ENCODE results near the gene RBMS3. TPM values are rescaled to one million over a fixed set of nuclear protein-coding genes. Genes with fewer than 3 reads are reported as not detected.

RBMS3 gene
- total RNA-seq, 4 donors from 2014 or later = 7.3 to 21.8 (median 12.8) TPM

DNA sequence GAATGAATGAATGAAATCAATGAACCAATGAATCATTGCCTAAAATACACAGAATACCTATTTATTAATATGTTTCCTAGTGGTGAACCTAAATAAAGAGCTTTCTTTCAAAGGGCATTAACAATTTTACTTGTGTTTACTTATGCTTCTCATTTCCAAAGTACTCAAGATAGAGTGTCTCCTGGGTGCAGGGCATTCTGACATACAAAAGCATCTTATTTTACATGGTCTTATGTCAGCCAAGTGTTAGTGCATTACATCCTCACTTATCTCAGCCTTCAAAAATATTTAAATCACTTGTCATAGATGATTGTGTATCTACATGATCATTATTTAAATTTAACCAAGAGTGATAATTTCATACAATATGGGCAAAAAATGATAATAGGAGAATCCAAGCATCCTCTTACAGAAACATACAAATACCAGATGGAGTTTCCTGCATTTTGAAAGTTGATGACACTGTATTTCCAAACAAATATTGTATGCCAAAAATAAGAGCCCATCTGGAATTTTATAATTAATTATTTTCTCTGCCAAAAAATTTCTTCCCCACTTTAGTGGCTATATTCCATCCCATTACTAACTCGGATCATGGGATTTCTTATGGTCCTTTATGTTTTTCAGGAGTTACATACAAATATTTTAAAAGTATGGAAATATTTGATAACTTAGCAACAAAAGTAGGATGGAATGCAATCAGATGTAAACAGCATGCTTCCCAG, 279.0 kb downstream of the RBMS3 start:
- H3K4me3 ChIP-seq (ENCODE audit: low read depth, poor library complexity, severe bottlenecking) = no peak overlapping the region
- no peak for DNase-seq (ENCODE audit: low spot score in 2 of 2)
- WGBS, 2 donors = 58 to 65% methylated on average over 1 of the region's 1 CpG
- TF ChIP-seq POLR2A (IDR thresholded peaks at IDR 0.05) = no peak
- TF ChIP-seq, protein P1, sequence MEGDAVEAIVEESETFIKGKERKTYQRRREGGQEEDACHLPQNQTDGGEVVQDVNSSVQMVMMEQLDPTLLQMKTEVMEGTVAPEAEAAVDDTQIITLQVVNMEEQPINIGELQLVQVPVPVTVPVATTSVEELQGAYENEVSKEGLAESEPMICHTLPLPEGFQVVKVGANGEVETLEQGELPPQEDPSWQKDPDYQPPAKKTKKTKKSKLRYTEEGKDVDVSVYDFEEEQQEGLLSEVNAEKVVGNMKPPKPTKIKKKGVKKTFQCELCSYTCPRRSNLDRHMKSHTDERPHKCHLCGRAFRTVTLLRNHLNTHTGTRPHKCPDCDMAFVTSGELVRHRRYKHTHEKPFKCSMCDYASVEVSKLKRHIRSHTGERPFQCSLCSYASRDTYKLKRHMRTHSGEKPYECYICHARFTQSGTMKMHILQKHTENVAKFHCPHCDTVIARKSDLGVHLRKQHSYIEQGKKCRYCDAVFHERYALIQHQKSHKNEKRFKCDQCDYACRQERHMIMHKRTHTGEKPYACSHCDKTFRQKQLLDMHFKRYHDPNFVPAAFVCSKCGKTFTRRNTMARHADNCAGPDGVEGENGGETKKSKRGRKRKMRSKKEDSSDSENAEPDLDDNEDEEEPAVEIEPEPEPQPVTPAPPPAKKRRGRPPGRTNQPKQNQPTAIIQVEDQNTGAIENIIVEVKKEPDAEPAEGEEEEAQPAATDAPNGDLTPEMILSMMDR (IDR thresholded peaks at IDR 0.05) = no peak
- intact Hi-C loops (cut with DNase I; ENCODE audit: low total_unique reads) = no loop called here

DNA sequence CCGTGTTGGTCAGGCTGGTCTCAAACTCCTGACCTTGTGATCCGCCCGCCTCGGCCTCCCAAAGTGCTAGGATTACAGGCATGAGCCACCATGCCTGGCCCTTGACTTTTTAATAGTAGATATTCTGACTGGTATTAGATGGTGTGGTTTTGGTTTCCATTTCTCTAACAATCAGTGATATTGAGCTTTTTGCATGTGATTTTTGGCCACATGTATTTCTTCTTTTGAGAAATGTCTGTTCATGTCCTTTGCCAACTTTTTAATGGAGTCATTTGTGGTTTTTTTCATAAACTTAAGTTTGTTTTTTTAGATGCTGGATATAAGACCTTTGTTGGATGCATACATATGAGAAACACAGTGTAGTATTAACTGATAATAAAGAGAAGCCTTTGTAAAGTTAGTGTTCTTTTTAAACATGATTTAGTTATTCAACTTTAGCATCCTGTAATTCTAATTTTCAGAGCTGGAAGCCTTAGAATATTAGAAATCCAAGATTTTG, 280.8 kb downstream of the RBMS3 start:
- DNase-seq (ENCODE audit: low spot score in 2 of 2) = no peak
- H3K4me3 ChIP-seq (ENCODE audit: low read depth, poor library complexity, severe bottlenecking) = no peak overlapping the region
- intact Hi-C loops (cut with DNase I; ENCODE audit: low total_unique reads) = no loop called here
- WGBS, 2 donors = 84 to 90% methylated on average over 4 of the region's 4 CpGs
- no peak for TF ChIP-seq POLR2A (IDR thresholded peaks at IDR 0.05)
- TF ChIP-seq, protein P1 (IDR thresholded peaks at IDR 0.05) = no peak

DNA sequence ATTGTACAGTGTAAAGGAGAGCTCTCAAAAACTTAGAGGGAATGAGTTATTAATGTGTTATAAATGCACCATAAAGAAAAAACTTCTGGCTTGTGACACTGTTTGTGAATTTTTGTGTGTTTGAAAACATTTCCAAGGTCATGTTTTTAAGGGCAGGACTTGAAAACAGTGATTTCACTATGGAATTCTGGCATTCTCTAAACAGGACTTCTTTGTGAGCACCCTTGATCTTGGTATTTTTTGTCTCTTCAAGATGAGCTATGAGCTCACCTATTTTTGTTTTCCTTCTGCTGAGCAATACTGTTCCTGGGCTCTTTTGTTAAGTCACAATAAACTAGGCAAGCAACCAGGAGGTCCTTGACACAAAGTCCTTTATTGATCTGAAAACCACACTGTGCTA, 284.4 kb downstream of the RBMS3 start:
- intact Hi-C loops (cut with DNase I; ENCODE audit: low total_unique reads) = no loop called here
- no peak for DNase-seq (ENCODE audit: low spot score in 2 of 2)
- no peak overlapping the region for H3K4me3 ChIP-seq (ENCODE audit: low read depth, poor library complexity, severe bottlenecking)
- no peak for TF ChIP-seq POLR2A (IDR thresholded peaks at IDR 0.05)
- TF ChIP-seq, protein P1 (IDR thresholded peaks at IDR 0.05) = no peak

DNA sequence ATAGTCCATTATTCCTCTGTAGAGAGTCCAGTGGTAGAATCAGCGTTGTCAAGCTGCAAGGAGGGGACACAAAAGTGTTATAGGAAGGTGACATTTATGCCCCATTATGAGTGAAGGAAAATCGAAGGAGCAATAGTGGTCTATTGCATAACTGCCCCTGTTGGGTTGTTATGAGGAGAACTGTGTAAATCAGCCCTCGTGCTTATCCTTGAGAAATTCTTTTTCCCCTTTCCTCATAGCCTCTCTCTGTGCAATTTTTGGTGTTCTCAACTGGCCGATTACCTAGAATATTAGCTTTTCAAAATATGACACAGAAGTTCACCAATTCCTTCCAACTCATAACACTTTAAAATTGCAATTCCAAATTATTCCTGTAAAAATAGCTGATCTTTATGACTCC, 286.6 kb downstream of the RBMS3 start:
- DNase-seq (ENCODE audit: low spot score in 2 of 2) = no peak
- WGBS, 2 donors = 81 to 83% methylated on average over 4 of the region's 4 CpGs
- intact Hi-C loops (cut with DNase I; ENCODE audit: low total_unique reads) = no loop called here
- H3K4me3 ChIP-seq (ENCODE audit: low read depth, poor library complexity, severe bottlenecking) = no peak overlapping the region
- TF ChIP-seq, protein P1 (IDR thresholded peaks at IDR 0.05) = no peak
- TF ChIP-seq POLR2A (IDR thresholded peaks at IDR 0.05) = no peak

DNA sequence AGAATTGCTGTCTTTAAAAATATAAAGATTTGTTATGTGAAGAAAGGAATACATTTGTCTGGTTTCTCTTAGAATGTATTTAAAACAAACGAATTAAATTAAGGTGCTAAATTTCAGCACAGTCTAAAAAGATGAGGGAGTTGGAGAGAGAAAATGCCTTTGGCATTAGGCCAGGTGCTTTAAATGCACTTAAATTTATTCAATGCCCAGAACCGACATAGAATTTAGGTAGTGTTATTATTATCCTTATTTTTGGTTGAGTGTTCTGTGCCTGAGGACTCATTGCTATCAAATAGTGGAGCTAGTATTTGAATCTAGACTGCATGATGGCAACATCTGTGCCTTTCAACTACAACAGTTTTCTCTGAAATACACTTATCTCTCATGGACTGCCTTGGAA, 287.5 kb downstream of the RBMS3 start:
- TF ChIP-seq, protein P1 (IDR thresholded peaks at IDR 0.05) = no peak
- no peak for TF ChIP-seq POLR2A (IDR thresholded peaks at IDR 0.05)
- 52 to 54% methylated on average over 2 of the region's 2 CpGs for WGBS, 2 donors
- DNase-seq (ENCODE audit: low spot score in 2 of 2) = no peak
- intact Hi-C loops (cut with DNase I; ENCODE audit: low total_unique reads) = no loop called here
- no peak overlapping the region for H3K4me3 ChIP-seq (ENCODE audit: low read depth, poor library complexity, severe bottlenecking)

DNA sequence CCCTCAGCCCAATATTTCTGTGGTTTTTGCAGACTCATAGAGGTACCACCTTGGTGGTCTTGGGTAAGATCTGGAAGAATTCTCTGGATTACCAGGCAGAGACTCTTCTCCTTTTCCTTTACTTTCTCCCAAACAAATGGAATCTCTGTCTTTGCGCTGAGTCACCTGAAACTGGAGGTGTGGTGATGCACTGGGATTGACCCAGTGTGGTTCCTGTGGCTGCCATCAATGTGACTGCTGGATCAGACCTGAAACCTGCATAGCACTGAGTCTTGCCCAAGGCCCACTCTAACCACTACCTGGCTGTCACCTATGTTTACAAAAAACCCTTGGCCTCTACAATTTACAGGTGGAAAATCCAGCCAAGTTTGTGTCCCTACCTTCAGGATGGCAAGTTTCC, 295.3 kb downstream of the RBMS3 start:
- DNase-seq (ENCODE audit: low spot score in 2 of 2) = no peak
- 92 to 100% methylated on average over 1 of the region's 1 CpG for WGBS, 2 donors
- intact Hi-C loops (cut with DNase I; ENCODE audit: low total_unique reads) = no loop called here
- no peak for TF ChIP-seq POLR2A (IDR thresholded peaks at IDR 0.05)
- TF ChIP-seq, protein P1 (IDR thresholded peaks at IDR 0.05) = no peak
- no peak overlapping the region for H3K4me3 ChIP-seq (ENCODE audit: low read depth, poor library complexity, severe bottlenecking)
